Measurements from ENCODE around the gene SLC6A4.

GRCh38 chr17:30158896-30159625 lies 76.4 kb downstream of the SLC6A4 start:
- TF ChIP-seq CTCF (IDR thresholded peaks at IDR 0.05; ENCODE audit: low read depth, low read length, poor library complexity, severe bottlenecking) = no peak
- no peak for TF ChIP-seq EZH2phosphoT487 (IDR thresholded peaks at IDR 0.05; ENCODE audit: borderline replicate concordance, low read length)
